ENCODE measurements around the gene SMG7. TPM values are rescaled to one million over a fixed set of nuclear protein-coding genes. Genes with fewer than 3 reads are reported as not detected.

SMG7 gene
- total and polyA plus RNA-seq, 2 of the 4 experiments (the other 2 are of a cell fraction) = 18.1 to 22.6 TPM

GRCh38 chr1:183570451-183570850 lies 98.2 kb downstream of the SMG7 start:
- Histone ChIP-seq H3K4me2 (ENCODE audit: low read depth, low read length) (no peak overlapping the region), H3K23ac (ENCODE audit: low read depth, low read length) (no peak overlapping the region), H4K8ac (ENCODE audit: low read depth in 2 of 2, low read length in 2 of 2) (no peak overlapping the region), H4K5ac (ENCODE audit: low read depth, low read length) (no peak overlapping the region), H3K9me3 (ENCODE audit: control insufficient read depth, insufficient read depth, low read length) (no peaks in the 10 kb centered on the region), H4K20me1 (ENCODE audit: insufficient read depth, low read length) (no peaks in the 10 kb centered on the region), H3K9ac (ENCODE audit: low read depth, low read length) (no peak overlapping the region), H2AK5ac (ENCODE audit: low read depth, low read length) (peak overlapping the region; percentile 48; the same call in 1 of the 2 replicates), H3K4ac (ENCODE audit: low read depth, low read length) (no peak overlapping the region), H3K9me1 (ENCODE audit: insufficient read depth, low read length) (peaks cover 5% of the 10 kb centered on the region), H2AFZ (replicated peaks; ENCODE audit: low read length, poor library complexity) (no peak overlapping the region), H3K79me1 (ENCODE audit: low read depth in 1 of 2, low read length in 2 of 2) (no peaks in the 10 kb centered on the region), H3K27me3 (ENCODE audit: control insufficient read depth, insufficient read depth, low read length) (no peaks in the 10 kb centered on the region), H2BK20ac (ENCODE audit: low read depth, low read length) (no peak overlapping the region), H4K91ac (ENCODE audit: insufficient read depth, low read depth, low read length) (0 out of 2 replicates have a peak overlapping the region, but pooled peaks have one; percentile 9), H3K18ac (ENCODE audit: low read depth, low read length) (no peak overlapping the region), H2BK5ac (ENCODE audit: low read depth, low read length, poor library complexity, severe bottlenecking) (no peak overlapping the region), H3K4me3 (ENCODE audit: insufficient read depth, low read depth, low read length) (no peak overlapping the region), H2BK15ac (ENCODE audit: low read depth, low read length) (no peak overlapping the region), H3K36me3 (ENCODE audit: control insufficient read depth, insufficient read depth, low read length) (no peaks in the 10 kb centered on the region), H3K14ac (replicated peaks; ENCODE audit: low read depth, low read length) (no peak overlapping the region), H2BK120ac (ENCODE audit: low read depth, low read length) (0 out of 2 replicates have a peak overlapping the region, but pooled peaks have one; percentile 26), H3K4me1 (ENCODE audit: control insufficient read depth, insufficient read depth, low read length) (peaks cover 13% of the 10 kb centered on the region), H3K27ac (ENCODE audit: insufficient read depth, low read length) (no peak overlapping the region), H3K56ac (ENCODE audit: extremely low read depth, insufficient read depth, low read length) (no peak overlapping the region), H2AK9ac (replicated peaks; ENCODE audit: low read depth, low read length, poor library complexity) (no peak overlapping the region)
- POLR2A ChIA-PET (ENCODE audit: unreplicated experiment) = no interaction called here
- TF ChIP-seq MAZ (IDR thresholded peaks at IDR 0.05; ENCODE audit: borderline replicate concordance, low read depth, low read length) = no peak
- TF ChIP-seq ELK1 (IDR thresholded peaks at IDR 0.05; ENCODE audit: borderline replicate concordance, low read depth, low read length) = no peak
- TF ChIP-seq POLR2A (IDR thresholded peaks at IDR 0.05; ENCODE audit: low read depth, low read length) = no peak
- TF ChIP-seq FOS (IDR thresholded peaks at IDR 0.05; ENCODE audit: low read depth, low read length) = no peak
- TF ChIP-seq MAFK (IDR thresholded peaks at IDR 0.05; ENCODE audit: low read depth, low read length) = no peak
- no peak for TF ChIP-seq RFX5 (IDR thresholded peaks at IDR 0.05; ENCODE audit: low read depth, low read length)
- no peak for TF ChIP-seq SMC3 (IDR thresholded peaks at IDR 0.05; ENCODE audit: low read depth, low read length)
- no peak for TF ChIP-seq CTCF (conservative IDR thresholded peaks at IDR 0.05; ENCODE audit: low read depth, low read length)
- no peak for TF ChIP-seq BHLHE40 (IDR thresholded peaks at IDR 0.05; ENCODE audit: low read depth, low read length)
- no peak for TF ChIP-seq RAD21 (IDR thresholded peaks at IDR 0.05; ENCODE audit: low read length)
- CTCF ChIA-PET = no interaction called here
- no TSS peak for BruUV-seq (replicated peaks)
- in situ Hi-C loops (cut with MboI; ENCODE audit: low sequenced_read_pairs) (no loop called here), intact Hi-C loops (cut with micrococcal nuclease) (no loop called here), dilution Hi-C loops (cut with HindIII; ENCODE audit: low sequenced_read_pairs, unreplicated experiment) (no loop called here)
- ATAC-seq (ENCODE audit: low read depth) (no peak), DNase-seq (no peak)
- WGBS, 2 experiments (ENCODE audit: extremely low coverage in 2 of 2, insufficient read length in 1 of 2) = 75% methylated on average over 1 of the region's 4 CpGs; no CpG with 5 or more reads in 1 of the 2 experiments

Measured in IMR-90 (cell line).